HepG2 (cell line): Measurements from ENCODE around the gene CRAMP1. TPM values are rescaled to one million over a fixed set of nuclear protein-coding genes. Genes with fewer than 3 reads are reported as not detected.

Source experiments
- ATAC-seq: fragments of 200-7000 bp; cut with Tn5 transposase; 3 replicates; pipeline ENCODE4 v1.9.1; 2020; ENCODE audit warnings: mild to moderate bottlenecking, moderate library complexity
- BruUV-seq: library from RNA; stranded (reverse); fragments of 400-500 nt; replicated peaks from 2 replicates; lab custom pipeline; 2021; lab: Mats Ljungman, UMichigan
- CTCF ChIA-PET: fragments of 300-600 bp; formaldehyde crosslinking; extraction: SDS; loops from one replicate; lab custom pipeline; 2021; ENCODE audit warnings: low total read pairs, inconsistent platforms, low intra/inter-chr PET ratio; lab: Yijun Ruan, JAX
- POLR2A ChIA-PET: fragments of 350-600 bp; sonication (Branson Sonifier 250); formaldehyde crosslinking; loops from one replicate; lab custom pipeline; 2020; ENCODE audit warnings: antibody characterized with exemption, inconsistent platforms; lab: Yijun Ruan, JAX
- DNase-seq: peaks from one replicate; pipeline ENCODE4 v3.0.0-alpha.2; 2015; ENCODE audit warnings: low spot score
- FAIRE-seq: peaks from 3 replicates; lab custom pipeline; 2011; peaks lifted over from hg19 to GRCh38; lab: Jason Lieb, UNC
- H2AFZ ChIP-seq: one replicate; pipeline ENCODE4 v1.6.1; 2011; ENCODE audit warnings: low read length, inconsistent platforms
- H3K27ac ChIP-seq: fragments of 300-600 bp; 3 replicates; pipeline ENCODE4 v1.8.0; 2011; ENCODE audit warnings: mixed run types, mild to moderate bottlenecking, mixed read lengths, low read length, inconsistent platforms; ENCODE audit not compliant: insufficient read depth; ENCODE audit errors: extremely low read length
- H3K27me3 ChIP-seq, 2 experiments: fragments of 200-600 bp in 1 of 2; 2 replicates in 1 of 2; 3 replicates in 1 of 2; pipeline versions ENCODE4 v1.6.0 to v1.8.0; 2011; ENCODE audit warnings: low read length in 2 of 2, mild to moderate bottlenecking in 2 of 2, moderate library complexity in 2 of 2, inconsistent platforms in 1 of 2; ENCODE audit not compliant: insufficient read depth in 2 of 2, control insufficient read depth in 1 of 2
- H3K36me3 ChIP-seq, 2 experiments: fragments of 200-600 bp in 1 of 2; replicated peaks in 1 of 2; 2 replicates in 1 of 2; 3 replicates in 1 of 2; pipeline versions ENCODE4 v1.5.1 to v1.8.0; 2011; ENCODE audit warnings: low read length in 2 of 2, inconsistent platforms in 1 of 2; ENCODE audit not compliant: insufficient read depth in 2 of 2, control insufficient read depth in 1 of 2
- H3K4me1 ChIP-seq: 2 replicates; pipeline ENCODE4 v1.5.1; 2012; ENCODE audit warnings: low read length, inconsistent platforms; ENCODE audit not compliant: insufficient read depth
- H3K4me2 ChIP-seq: 2 replicates; pipeline ENCODE4 v1.6.0; 2011; ENCODE audit warnings: low read depth, low read length, inconsistent platforms
- H3K4me3 ChIP-seq, 3 experiments: fragments of 200-600 bp in 1 of 3; sonication (generic), shearing (Covaris generic) in 1 of 3; replicated peaks in 1 of 3; 2 replicates each; pipeline ENCODE4 v1.5.1; 2011 to 2016; ENCODE audit warnings: low read length in 3 of 3, inconsistent platforms in 2 of 3, low read depth in 2 of 3, mild to moderate bottlenecking in 2 of 3, control low read depth in 1 of 3, mixed read lengths in 1 of 3; ENCODE audit not compliant: insufficient read depth in 1 of 3
- H3K79me2 ChIP-seq: one replicate; pipeline ENCODE4 v1.6.1; 2011; ENCODE audit warnings: low read length, inconsistent platforms; ENCODE audit not compliant: insufficient read depth
- H3K9ac ChIP-seq: 2 replicates; pipeline ENCODE4 v1.6.0; 2011; ENCODE audit warnings: mild to moderate bottlenecking, low read depth, low read length, inconsistent platforms; ENCODE audit not compliant: insufficient read depth
- H3K9me3 ChIP-seq: 2 replicates; pipeline ENCODE4 v1.5.1; 2012; ENCODE audit warnings: mild to moderate bottlenecking, low read length
- H4K20me1 ChIP-seq: 2 replicates; pipeline ENCODE4 v1.6.0; 2011; ENCODE audit warnings: inconsistent platforms, mild to moderate bottlenecking, low read length, moderate library complexity; ENCODE audit not compliant: insufficient read depth
- GZF1 ChIP-seq: sonication (generic); formaldehyde crosslinking; IDR thresholded peaks from 2 replicates; pipeline ENCODE4 v1.5.1; 2020; ENCODE audit warnings: mild to moderate bottlenecking, missing genetic modification reagents
- KDM2A ChIP-seq: sonication (generic); formaldehyde crosslinking; IDR thresholded peaks from 2 replicates; pipeline ENCODE4 v1.4.0; 2020; ENCODE audit warnings: low read depth, missing genetic modification reagents, borderline replicate concordance
- MEF2D ChIP-seq: sonication (generic); formaldehyde crosslinking; IDR thresholded peaks from 2 replicates; pipeline ENCODE4 v1.5.1; 2020; ENCODE audit warnings: mild to moderate bottlenecking, missing genetic modification reagents
- NAIF1 ChIP-seq: sonication (generic); formaldehyde crosslinking; IDR thresholded peaks from 2 replicates; pipeline ENCODE4 v1.5.0; 2020; ENCODE audit warnings: mild to moderate bottlenecking, missing genetic modification reagents, borderline replicate concordance
- SIN3A ChIP-seq: IDR thresholded peaks from 2 replicates; pipeline ENCODE4 v1.6.1; 2011; ENCODE audit warnings: low read depth, mild to moderate bottlenecking, control low read depth, low read length, borderline replicate concordance
- ZNF333 ChIP-seq: sonication (generic); formaldehyde crosslinking; IDR thresholded peaks from 2 replicates; pipeline ENCODE4 v1.4.0; 2020; ENCODE audit warnings: mild to moderate bottlenecking, missing genetic modification reagents, borderline replicate concordance
- WGBS: methylation state at CpG from one replicate; pipeline ENCODE4 v1.1.6; 2017; ENCODE audit warnings: low lambda C conversion rate; 5-methylcytosine and 5-hydroxymethylcytosine counted together
- in situ Hi-C: cut with HindIII; loops from 2 replicates; pipeline ENCODE4 v1.10.0; 2017; ENCODE audit warnings: low pct_unique_long_range_greater_than_20kb; ENCODE audit not compliant: extremely low pct_ligation_motif_present
- intact Hi-C: fragments of 100-400 bp; cut with micrococcal nuclease; formaldehyde crosslinking; loops from one replicate; pipeline ENCODE4 v1.10.0; 2022; ENCODE audit not compliant: unreplicated experiment
- polyA plus RNA-seq, 8 experiments: library from polyadenylated mRNA; depleted of rRNA in 3 of 8; stranded (reverse) in 7 of 8; unstranded in 1 of 8; fragments of >200 nt; fragmentation: Illumina TruSeq in 4 of 8; extraction: Trizol in 4 of 8; gene quantifications; 2 replicates each; pipeline versions ENCODE4 v1.2.1 to v1.2.3, GENCODE V29; 2011 to 2016; ENCODE audit warnings: low read depth in 4 of 8, missing spikeins in 1 of 8, mixed read lengths in 1 of 8; ENCODE audit not compliant: insufficient read depth in 1 of 8
- total RNA-seq, 5 experiments: library from RNA; depleted of rRNA; stranded (reverse); fragments of >200 nt; fragmentation: Illumina TruSeq; extraction: Trizol; gene quantifications; 2 replicates each; pipeline ENCODE4 v1.2.3, GENCODE V29; 2016; ENCODE audit warnings: low read depth in 1 of 5
- TF ChIP-seq, protein P1 (sequence below): sonication (generic); formaldehyde crosslinking; IDR thresholded peaks from 2 replicates; pipeline ENCODE4 v1.5.0; 2020; ENCODE audit warnings: missing genetic modification reagents
- TF ChIP-seq, protein P2 (sequence below): sonication (generic); formaldehyde crosslinking; IDR thresholded peaks from 2 replicates; pipeline ENCODE4 v1.9.0; 2022; ENCODE audit warnings: low read depth, missing genetic modification reagents
- TF ChIP-seq, protein P3 (sequence below): IDR thresholded peaks from 2 replicates; pipeline ENCODE4 v1.6.1; 2016; ENCODE audit warnings: mild to moderate bottlenecking, missing biosample characterization, missing genetic modification reagents
- TF ChIP-seq, protein P4 (sequence below): sonication (generic); formaldehyde crosslinking; IDR thresholded peaks from 2 replicates; pipeline ENCODE4 v1.4.0; 2020; ENCODE audit warnings: missing genetic modification reagents
- TF ChIP-seq, protein P5 (sequence below): conservative IDR thresholded peaks from 2 replicates; pipeline ENCODE4 v1.6.1; 2018; ENCODE audit warnings: missing genetic modification reagents
- TF ChIP-seq, protein P6 (sequence below): fragments of 450-650 bp; IDR thresholded peaks from 2 replicates; pipeline ENCODE4 v1.6.1; 2017

The CRAMP1 gene
- total and polyA plus RNA-seq, 2 of the 13 experiments (the other 11 are each of a cell fraction or from before 2014, with no cell fraction given): 6.8 to 9.7 TPM

DNA sequence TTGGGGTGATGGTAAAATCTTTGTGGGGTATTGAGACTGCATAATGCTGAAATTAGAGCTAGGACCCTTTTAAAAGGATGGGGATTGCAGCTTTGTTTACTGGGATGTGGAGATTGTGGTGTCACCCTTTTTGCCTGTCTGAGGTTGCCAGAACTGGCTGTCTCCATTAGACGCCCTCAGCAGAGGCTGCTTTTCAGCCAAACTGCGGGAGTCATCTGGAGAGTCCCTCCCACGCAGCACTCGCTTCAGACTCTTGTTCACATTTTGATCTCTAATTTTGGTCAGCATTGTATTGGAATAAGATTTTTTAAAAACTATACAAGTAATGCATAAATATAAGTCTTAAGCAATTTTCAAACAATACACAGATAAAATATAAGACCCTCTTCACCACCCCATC is 38.0 kb downstream of the CRAMP1 start:
- Histone ChIP-seq H3K27ac (no peak overlapping the region), H3K4me1 (peaks cover 11% of the 10 kb centered on the region), H3K27me3 (no peaks in the 10 kb centered on the region), H3K4me3 (no peak overlapping the region), H3K9me3 (no peaks in the 10 kb centered on the region), H3K9ac (no peak overlapping the region), H3K36me3 (peaks cover 13 to 51% of the 10 kb centered on the region in 2 experiments; a peak in 4 of 5 replicates), H3K4me2 (no peak overlapping the region), H4K20me1 (peaks cover 5% of the 10 kb centered on the region; the same call in 1 of the 2 replicates), H2AFZ (no peak overlapping the region), H3K79me2 (no peaks in the 10 kb centered on the region)
- BruUV-seq: no TSS peak
- ATAC-seq (no peak), DNase-seq (no peak), FAIRE-seq (no peak)
- in situ Hi-C loops (no loop called here), intact Hi-C loops (no loop called here)
- POLR2A ChIA-PET: interaction anchor here (0.7 kb wide), 1 partner anchor 63 kb away, joined by 5 read pairs; no protein-coding TSS in a partner anchor
- CTCF ChIA-PET: no interaction called here
- 96% methylated on average over 4 of the region's 4 CpGs for WGBS
- TF ChIP-seq MEF2D (no peak), ZNF333 (CRISPR knock-in tag) (no peak), SIN3A (no peak), NAIF1 (CRISPR knock-in tag) (no peak), KDM2A (CRISPR knock-in tag) (no peak), GZF1 (no peak)
- TF ChIP-seq, protein P1, sequence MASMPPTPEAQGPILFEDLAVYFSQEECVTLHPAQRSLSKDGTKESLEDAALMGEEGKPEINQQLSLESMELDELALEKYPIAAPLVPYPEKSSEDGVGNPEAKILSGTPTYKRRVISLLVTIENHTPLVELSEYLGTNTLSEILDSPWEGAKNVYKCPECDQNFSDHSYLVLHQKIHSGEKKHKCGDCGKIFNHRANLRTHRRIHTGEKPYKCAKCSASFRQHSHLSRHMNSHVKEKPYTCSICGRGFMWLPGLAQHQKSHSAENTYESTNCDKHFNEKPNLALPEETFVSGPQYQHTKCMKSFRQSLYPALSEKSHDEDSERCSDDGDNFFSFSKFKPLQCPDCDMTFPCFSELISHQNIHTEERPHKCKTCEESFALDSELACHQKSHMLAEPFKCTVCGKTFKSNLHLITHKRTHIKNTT: no peak
- TF ChIP-seq, protein P2, sequence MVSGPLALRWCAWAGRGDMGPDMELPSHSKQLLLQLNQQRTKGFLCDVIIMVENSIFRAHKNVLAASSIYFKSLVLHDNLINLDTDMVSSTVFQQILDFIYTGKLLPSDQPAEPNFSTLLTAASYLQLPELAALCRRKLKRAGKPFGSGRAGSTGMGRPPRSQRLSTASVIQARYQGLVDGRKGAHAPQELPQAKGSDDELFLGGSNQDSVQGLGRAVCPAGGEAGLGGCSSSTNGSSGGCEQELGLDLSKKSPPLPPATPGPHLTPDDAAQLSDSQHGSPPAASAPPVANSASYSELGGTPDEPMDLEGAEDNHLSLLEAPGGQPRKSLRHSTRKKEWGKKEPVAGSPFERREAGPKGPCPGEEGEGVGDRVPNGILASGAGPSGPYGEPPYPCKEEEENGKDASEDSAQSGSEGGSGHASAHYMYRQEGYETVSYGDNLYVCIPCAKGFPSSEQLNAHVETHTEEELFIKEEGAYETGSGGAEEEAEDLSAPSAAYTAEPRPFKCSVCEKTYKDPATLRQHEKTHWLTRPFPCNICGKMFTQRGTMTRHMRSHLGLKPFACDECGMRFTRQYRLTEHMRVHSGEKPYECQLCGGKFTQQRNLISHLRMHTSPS (CRISPR knock-in tag): no peak
- TF ChIP-seq, protein P3, sequence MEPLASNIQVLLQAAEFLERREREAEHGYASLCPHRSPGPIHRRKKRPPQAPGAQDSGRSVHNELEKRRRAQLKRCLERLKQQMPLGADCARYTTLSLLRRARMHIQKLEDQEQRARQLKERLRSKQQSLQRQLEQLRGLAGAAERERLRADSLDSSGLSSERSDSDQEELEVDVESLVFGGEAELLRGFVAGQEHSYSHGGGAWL (CRISPR knock-in tag): no peak
- TF ChIP-seq, protein P4, sequence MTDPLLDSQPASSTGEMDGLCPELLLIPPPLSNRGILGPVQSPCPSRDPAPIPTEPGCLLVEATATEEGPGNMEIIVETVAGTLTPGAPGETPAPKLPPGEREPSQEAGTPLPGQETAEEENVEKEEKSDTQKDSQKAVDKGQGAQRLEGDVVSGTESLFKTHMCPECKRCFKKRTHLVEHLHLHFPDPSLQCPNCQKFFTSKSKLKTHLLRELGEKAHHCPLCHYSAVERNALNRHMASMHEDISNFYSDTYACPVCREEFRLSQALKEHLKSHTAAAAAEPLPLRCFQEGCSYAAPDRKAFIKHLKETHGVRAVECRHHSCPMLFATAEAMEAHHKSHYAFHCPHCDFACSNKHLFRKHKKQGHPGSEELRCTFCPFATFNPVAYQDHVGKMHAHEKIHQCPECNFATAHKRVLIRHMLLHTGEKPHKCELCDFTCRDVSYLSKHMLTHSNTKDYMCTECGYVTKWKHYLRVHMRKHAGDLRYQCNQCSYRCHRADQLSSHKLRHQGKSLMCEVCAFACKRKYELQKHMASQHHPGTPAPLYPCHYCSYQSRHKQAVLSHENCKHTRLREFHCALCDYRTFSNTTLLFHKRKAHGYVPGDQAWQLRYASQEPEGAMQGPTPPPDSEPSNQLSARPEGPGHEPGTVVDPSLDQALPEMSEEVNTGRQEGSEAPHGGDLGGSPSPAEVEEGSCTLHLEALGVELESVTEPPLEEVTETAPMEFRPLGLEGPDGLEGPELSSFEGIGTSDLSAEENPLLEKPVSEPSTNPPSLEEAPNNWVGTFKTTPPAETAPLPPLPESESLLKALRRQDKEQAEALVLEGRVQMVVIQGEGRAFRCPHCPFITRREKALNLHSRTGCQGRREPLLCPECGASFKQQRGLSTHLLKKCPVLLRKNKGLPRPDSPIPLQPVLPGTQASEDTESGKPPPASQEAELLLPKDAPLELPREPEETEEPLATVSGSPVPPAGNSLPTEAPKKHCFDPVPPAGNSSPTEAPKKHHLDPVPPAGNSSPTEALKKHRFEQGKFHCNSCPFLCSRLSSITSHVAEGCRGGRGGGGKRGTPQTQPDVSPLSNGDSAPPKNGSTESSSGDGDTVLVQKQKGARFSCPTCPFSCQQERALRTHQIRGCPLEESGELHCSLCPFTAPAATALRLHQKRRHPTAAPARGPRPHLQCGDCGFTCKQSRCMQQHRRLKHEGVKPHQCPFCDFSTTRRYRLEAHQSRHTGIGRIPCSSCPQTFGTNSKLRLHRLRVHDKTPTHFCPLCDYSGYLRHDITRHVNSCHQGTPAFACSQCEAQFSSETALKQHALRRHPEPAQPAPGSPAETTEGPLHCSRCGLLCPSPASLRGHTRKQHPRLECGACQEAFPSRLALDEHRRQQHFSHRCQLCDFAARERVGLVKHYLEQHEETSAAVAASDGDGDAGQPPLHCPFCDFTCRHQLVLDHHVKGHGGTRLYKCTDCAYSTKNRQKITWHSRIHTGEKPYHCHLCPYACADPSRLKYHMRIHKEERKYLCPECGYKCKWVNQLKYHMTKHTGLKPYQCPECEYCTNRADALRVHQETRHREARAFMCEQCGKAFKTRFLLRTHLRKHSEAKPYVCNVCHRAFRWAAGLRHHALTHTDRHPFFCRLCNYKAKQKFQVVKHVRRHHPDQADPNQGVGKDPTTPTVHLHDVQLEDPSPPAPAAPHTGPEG (CRISPR knock-in tag): no peak
- TF ChIP-seq, protein P5, sequence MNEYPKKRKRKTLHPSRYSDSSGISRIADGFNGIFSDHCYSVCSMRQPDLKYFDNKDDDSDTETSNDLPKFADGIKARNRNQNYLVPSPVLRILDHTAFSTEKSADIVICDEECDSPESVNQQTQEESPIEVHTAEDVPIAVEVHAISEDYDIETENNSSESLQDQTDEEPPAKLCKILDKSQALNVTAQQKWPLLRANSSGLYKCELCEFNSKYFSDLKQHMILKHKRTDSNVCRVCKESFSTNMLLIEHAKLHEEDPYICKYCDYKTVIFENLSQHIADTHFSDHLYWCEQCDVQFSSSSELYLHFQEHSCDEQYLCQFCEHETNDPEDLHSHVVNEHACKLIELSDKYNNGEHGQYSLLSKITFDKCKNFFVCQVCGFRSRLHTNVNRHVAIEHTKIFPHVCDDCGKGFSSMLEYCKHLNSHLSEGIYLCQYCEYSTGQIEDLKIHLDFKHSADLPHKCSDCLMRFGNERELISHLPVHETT: no peak
- TF ChIP-seq, protein P6, sequence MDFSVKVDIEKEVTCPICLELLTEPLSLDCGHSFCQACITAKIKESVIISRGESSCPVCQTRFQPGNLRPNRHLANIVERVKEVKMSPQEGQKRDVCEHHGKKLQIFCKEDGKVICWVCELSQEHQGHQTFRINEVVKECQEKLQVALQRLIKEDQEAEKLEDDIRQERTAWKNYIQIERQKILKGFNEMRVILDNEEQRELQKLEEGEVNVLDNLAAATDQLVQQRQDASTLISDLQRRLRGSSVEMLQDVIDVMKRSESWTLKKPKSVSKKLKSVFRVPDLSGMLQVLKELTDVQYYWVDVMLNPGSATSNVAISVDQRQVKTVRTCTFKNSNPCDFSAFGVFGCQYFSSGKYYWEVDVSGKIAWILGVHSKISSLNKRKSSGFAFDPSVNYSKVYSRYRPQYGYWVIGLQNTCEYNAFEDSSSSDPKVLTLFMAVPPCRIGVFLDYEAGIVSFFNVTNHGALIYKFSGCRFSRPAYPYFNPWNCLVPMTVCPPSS: no peak
